HEK293 (cell line): ENCODE measurements around the gene PRRG3.

Experiments used
- CTCF ChIA-PET: fragments of 350-600 bp; formaldehyde crosslinking; extraction: SDS; loops from one replicate; lab custom pipeline; 2021; ENCODE audit warnings: antibody characterized with exemption; lab: Yijun Ruan, JAX
- POLR2A ChIA-PET: fragments of 300-600 bp; formaldehyde crosslinking; extraction: SDS; loops from one replicate; lab custom pipeline; 2020; ENCODE audit warnings: antibody characterized with exemption, inconsistent platforms; lab: Yijun Ruan, JAX
- H3K27ac ChIP-seq: fragments of 200-500 bp; sonication (Bioruptor generic); 2 replicates; pipeline ENCODE4 v1.5.1; 2014; ENCODE audit warnings: low read depth, low read length, control low read depth, inconsistent platforms; ENCODE audit errors: extremely low read depth
- H3K36me3 ChIP-seq, 2 experiments: fragments of 200-500 bp in 1 of 2; sonication (Bioruptor generic) in 1 of 2; 1 replicate in 1 of 2; 2 replicates in 1 of 2; pipeline ENCODE4 v1.5.1; 2014 to 2017; ENCODE audit warnings: inconsistent platforms in 2 of 2, low read length in 2 of 2; ENCODE audit not compliant: control insufficient read depth in 2 of 2, insufficient read depth in 1 of 2
- H3K4me1 ChIP-seq: fragments of 200-500 bp; sonication (Bioruptor generic); 2 replicates; pipeline ENCODE4 v1.5.1; 2014; ENCODE audit warnings: mild to moderate bottlenecking, low read length, inconsistent platforms; ENCODE audit not compliant: control insufficient read depth, insufficient read depth
- H3K4me3 ChIP-seq: 2 replicates; pipeline ENCODE4 v1.5.1; 2011; ENCODE audit warnings: low read depth, mild to moderate bottlenecking, control low read depth, low read length, moderate library complexity
- H3K9me3 ChIP-seq: fragments of 200-500 bp; sonication (Bioruptor generic); 2 replicates; pipeline ENCODE4 v1.5.1; 2014; ENCODE audit warnings: low read depth, low read length, inconsistent platforms; ENCODE audit not compliant: control insufficient read depth, insufficient read depth
- BCL11B ChIP-seq: fragments of 450-650 bp; formaldehyde crosslinking; IDR thresholded peaks from 2 replicates; pipeline ENCODE4 v1.5.1; 2016; ENCODE audit warnings: low read depth, missing biosample characterization, missing genetic modification characterization
- GLIS2 ChIP-seq: fragments of 450-650 bp; formaldehyde crosslinking; IDR thresholded peaks from 2 replicates; pipeline ENCODE4 v1.5.1; 2016; ENCODE audit warnings: missing biosample characterization, missing genetic modification characterization
- ZNF133 ChIP-seq: fragments of 450-650 bp; formaldehyde crosslinking; IDR thresholded peaks from 2 replicates; pipeline ENCODE4 v1.5.1; 2016; ENCODE audit warnings: missing biosample characterization, missing genetic modification characterization
- ZNF138 ChIP-seq: fragments of 450-650 bp; formaldehyde crosslinking; IDR thresholded peaks from 2 replicates; pipeline ENCODE4 v1.5.1; 2016; ENCODE audit warnings: missing biosample characterization, missing genetic modification characterization, borderline replicate concordance
- ZNF223 ChIP-seq: fragments of 450-650 bp; formaldehyde crosslinking; IDR thresholded peaks from 2 replicates; pipeline ENCODE4 v1.5.1; 2016; ENCODE audit warnings: missing biosample characterization, missing genetic modification characterization
- ZNF394 ChIP-seq: fragments of 450-650 bp; formaldehyde crosslinking; IDR thresholded peaks from 2 replicates; pipeline ENCODE4 v1.5.1; 2016; ENCODE audit warnings: missing biosample characterization, missing genetic modification characterization, mild to moderate bottlenecking, moderate library complexity, borderline replicate concordance
- ZNF555 ChIP-seq: fragments of 450-650 bp; formaldehyde crosslinking; conservative IDR thresholded peaks from 2 replicates; pipeline ENCODE4 v1.5.1; 2017; ENCODE audit warnings: missing biosample characterization, mild to moderate bottlenecking, missing genetic modification characterization, inconsistent platforms
- ZNF596 ChIP-seq: fragments of 450-650 bp; IDR thresholded peaks from 2 replicates; pipeline ENCODE4 v1.5.0; 2018; ENCODE audit warnings: missing biosample characterization, mild to moderate bottlenecking, missing genetic modification characterization, moderate library complexity
- ZNF660 ChIP-seq: fragments of 450-650 bp; IDR thresholded peaks from 2 replicates; pipeline ENCODE4 v1.5.1; 2018; ENCODE audit warnings: missing biosample characterization, mild to moderate bottlenecking, missing genetic modification characterization
- ZNF670 ChIP-seq: fragments of 450-650 bp; formaldehyde crosslinking; IDR thresholded peaks from 2 replicates; pipeline ENCODE4 v1.5.1; 2016; ENCODE audit warnings: missing biosample characterization, missing genetic modification characterization, low read depth
- ZNF707 ChIP-seq: fragments of 450-650 bp; formaldehyde crosslinking; IDR thresholded peaks from 2 replicates; pipeline ENCODE4 v1.5.1; 2016; ENCODE audit warnings: missing biosample characterization, missing genetic modification characterization
- TF ChIP-seq, protein P1 (sequence below): fragments of 450-650 bp; formaldehyde crosslinking; IDR thresholded peaks from 2 replicates; pipeline ENCODE4 v1.5.1; 2016; ENCODE audit warnings: missing biosample characterization, missing genetic modification characterization, borderline replicate concordance
- TF ChIP-seq, protein P2 (sequence below): fragments of 450-650 bp; formaldehyde crosslinking; IDR thresholded peaks from 2 replicates; pipeline ENCODE4 v1.5.1; 2016; ENCODE audit warnings: missing biosample characterization, missing genetic modification characterization

Gene PRRG3

DNA sequence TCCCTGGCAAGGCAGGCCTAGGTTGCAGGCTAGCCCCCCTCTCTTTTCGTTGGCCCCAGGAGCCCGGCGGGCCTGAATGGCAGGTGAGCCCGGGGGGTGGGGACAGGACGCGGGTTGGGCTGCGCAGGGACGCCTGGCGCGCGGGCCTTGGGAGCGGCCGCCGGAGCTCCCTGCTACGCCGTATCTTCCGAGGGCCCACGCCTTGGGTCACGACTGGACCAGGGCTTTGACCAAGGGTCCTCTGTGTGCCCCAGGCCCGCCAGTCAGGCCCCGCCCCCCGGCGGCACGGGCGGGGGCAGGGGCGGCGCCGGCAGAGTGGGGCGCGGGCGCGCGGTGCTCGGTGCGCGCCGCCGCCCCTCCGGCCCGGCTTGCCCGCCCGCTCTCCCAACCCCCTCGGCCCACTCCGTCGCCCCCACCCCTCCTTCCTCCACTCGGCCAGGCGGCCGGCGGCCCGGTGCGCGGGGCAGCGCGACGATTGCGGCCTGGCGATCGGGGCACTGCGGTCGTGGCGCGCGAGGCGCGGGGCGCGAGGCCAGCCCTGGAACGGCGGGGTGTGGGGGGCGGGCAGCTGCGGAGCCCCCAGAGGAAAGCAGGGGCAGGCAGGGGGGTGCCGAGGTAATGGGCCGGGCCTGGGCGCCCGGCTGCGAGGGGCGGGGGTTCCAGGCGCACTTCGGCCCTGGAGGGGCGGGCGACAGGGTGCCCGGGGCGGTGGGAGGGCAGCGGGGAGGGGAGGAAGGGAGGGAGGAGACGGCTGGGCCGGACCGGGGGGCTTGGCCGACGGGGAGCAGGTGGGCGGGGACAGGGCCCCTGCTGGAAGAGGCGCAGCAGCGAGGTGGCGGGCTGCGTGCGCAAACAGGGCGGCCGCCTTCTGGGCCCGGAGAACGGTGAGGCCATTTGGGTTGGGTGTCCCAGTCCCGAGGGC, at the start of gene PRRG3:
TSS of gene PRRG3 (plus strand) at position 798 of the 922 bp plus-strand sequence. CDS start 3,357 bp downstream, outside the sequence.
- H3K4me1 ChIP-seq, result no peaks in the 10 kb centered on the region
- H3K27ac ChIP-seq, result no peak within 1 kb of the TSS
- ChIA-PET CTCF (interaction anchor here (0.7 kb wide), 1 partner anchor 14 kb away, joined by 4 read pairs; no protein-coding TSS in a partner anchor), POLR2A (no interaction called here)
- no peak within 1 kb of the TSS for H3K4me3 ChIP-seq
- TF ChIP-seq, protein P1, sequence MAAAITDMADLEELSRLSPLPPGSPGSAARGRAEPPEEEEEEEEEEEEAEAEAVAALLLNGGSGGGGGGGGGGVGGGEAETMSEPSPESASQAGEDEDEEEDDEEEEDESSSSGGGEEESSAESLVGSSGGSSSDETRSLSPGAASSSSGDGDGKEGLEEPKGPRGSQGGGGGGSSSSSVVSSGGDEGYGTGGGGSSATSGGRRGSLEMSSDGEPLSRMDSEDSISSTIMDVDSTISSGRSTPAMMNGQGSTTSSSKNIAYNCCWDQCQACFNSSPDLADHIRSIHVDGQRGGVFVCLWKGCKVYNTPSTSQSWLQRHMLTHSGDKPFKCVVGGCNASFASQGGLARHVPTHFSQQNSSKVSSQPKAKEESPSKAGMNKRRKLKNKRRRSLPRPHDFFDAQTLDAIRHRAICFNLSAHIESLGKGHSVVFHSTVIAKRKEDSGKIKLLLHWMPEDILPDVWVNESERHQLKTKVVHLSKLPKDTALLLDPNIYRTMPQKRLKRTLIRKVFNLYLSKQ (tag by site-specific recombination), result no peak
- TF ChIP-seq ZNF670 (tag by site-specific recombination) (no peak), ZNF133 (tag by site-specific recombination) (no peak)
- no peaks in the 10 kb centered on the region for H3K36me3 ChIP-seq
- H3K9me3 ChIP-seq, result no peaks in the 10 kb centered on the region

DNA sequence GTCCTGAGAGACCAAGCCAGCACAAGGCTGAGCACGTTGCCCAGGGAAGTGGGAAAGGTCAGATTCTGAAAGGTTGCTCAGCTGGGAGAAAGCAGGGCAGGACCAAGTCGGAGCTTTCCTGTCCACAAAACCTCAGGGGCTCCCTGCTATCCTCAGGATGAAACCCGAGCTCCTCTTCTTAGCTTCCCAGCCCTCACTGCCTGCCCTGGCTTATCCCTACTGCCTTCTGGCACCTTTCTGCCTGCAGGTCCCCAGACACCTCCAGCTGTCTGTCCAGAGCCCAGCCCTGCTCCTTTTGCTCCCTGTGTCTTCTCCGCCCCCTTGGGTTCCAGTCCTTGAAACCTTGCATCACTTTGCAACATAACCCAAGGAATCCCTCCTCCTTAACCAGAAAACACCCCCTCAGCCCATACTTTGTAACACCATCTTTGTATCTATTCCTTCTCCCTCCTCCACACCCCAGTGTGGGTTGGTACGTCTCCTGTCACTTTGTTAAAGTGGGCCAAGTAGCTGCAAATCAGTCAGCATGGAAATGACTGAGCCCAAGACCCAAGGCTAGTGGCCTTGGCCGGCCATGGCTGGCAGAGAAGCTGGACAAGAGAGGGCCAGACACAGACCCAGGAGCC, 20.0 kb upstream of the PRRG3 start:
- Histone ChIP-seq H3K27ac (no peak overlapping the region), H3K4me3 (no peak overlapping the region), H3K36me3 (no peaks in the 10 kb centered on the region), H3K4me1 (no peaks in the 10 kb centered on the region), H3K9me3 (no peaks in the 10 kb centered on the region)
- TF ChIP-seq ZNF394 (no peak), ZNF596 (no peak), ZNF660 (tag by site-specific recombination) (no peak), BCL11B (tag by site-specific recombination) (no peak)
- CTCF ChIA-PET, result no interaction called here
- POLR2A ChIA-PET, result no interaction called here

DNA sequence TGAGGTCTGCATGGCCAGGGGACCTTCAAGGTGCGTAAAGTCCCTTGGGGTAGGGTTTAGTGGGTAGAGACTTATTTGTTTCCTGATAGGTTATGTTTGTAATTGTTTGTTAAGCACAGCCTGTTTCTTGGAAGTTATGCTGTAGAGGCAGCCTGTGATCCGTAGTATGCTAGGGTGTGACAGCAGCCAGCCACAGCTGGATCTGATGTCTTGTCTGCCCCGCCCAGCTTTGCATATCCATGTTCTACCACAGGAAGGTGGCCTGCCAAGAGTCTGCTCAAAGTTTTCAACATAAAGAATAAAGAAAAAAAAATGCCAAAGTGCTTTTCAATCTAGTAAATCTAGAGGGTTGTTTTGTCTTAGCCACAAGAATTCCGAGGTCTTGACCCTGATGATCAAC, 19.1 kb upstream of the PRRG3 start:
- CTCF ChIA-PET, result interaction anchor here (0.7 kb wide), 1 partner anchor 538 kb away, joined by 7 read pairs; no protein-coding TSS in a partner anchor

DNA sequence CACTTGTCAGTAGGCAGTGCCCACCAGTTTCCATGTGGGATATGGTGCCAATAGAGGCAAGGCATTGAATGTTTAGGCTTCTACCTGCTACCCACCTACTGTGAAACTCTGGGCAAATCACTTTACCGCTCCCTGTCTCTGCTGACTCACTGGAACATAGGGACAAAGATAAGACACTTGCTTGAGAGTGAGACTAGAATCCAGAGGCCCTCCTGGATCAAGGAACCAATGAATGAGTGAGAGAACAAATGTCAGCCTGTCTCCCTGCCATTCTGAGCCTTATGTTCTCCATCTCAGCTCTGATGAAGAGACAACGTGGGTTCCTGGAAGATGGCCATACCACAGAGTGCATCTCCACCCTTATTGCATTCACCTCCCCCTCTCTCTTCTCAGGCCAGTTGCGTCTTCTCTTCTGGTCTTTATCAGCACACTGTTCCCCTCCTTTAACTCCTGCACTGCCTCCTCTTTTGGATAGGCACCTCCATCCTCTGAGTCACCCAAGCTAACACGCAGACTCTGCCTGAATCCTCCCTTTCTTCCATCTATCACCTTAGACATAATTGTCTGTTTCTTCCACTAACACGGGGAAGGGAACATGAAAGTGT, 15.4 kb upstream of the PRRG3 start:
- Histone ChIP-seq H3K4me3 (no peak overlapping the region), H3K27ac (no peak overlapping the region), H3K4me1 (no peaks in the 10 kb centered on the region), H3K36me3 (no peaks in the 10 kb centered on the region)
- POLR2A ChIA-PET, result no interaction called here
- TF ChIP-seq ZNF555 (tag by site-specific recombination), result no peak
- TF ChIP-seq GLIS2 (tag by site-specific recombination), result no peak
- TF ChIP-seq ZNF707 (tag by site-specific recombination), result no peak
- TF ChIP-seq, protein P2, sequence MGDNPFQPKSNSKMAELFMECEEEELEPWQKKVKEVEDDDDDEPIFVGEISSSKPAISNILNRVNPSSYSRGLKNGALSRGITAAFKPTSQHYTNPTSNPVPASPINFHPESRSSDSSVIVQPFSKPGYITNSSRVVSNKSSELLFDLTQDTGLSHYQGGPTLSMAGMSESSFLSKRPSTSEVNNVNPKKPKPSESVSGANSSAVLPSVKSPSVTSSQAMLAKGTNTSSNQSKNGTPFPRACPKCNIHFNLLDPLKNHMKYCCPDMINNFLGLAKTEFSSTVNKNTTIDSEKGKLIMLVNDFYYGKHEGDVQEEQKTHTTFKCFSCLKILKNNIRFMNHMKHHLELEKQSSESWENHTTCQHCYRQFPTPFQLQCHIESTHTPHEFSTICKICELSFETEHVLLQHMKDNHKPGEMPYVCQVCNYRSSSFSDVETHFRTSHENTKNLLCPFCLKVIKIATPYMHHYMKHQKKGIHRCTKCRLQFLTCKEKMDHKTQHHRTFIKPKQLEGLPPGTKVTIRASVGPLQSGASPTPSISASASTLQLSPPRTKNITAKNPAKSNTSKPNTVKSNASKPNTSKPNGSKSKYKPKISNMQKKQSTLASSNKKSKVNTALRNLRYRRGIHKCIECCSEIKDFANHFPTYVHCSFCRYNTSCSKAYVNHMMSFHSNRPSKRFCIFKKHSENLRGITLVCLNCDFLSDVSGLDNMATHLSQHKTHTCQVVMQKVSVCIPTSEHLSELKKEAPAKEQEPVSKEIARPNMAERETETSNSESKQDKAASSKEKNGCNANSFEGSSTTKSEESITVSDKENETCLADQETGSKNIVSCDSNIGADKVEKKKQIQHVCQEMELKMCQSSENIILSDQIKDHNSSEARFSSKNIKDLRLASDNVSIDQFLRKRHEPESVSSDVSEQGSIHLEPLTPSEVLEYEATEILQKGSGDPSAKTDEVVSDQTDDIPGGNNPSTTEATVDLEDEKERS (tag by site-specific recombination), result no peak
- TF ChIP-seq ZNF223, result no peak
- TF ChIP-seq ZNF138 (tag by site-specific recombination), result no peak
- TF ChIP-seq, all 188 proteins: peak for 0
- H3K9me3 ChIP-seq, result no peaks in the 10 kb centered on the region
- CTCF ChIA-PET, result interaction anchor here (0.7 to 5.8 kb wide), 8 partner anchors 8 to 529 kb away, joined by 3 to 48 read pairs (median 4); no protein-coding TSS in a partner anchor

More for the DNA sequence above, 19.1 kb upstream of the PRRG3 start:
- Histone ChIP-seq H3K4me3 (no peak overlapping the region), H3K4me1 (no peaks in the 10 kb centered on the region), H3K27ac (no peak overlapping the region), H3K9me3 (no peaks in the 10 kb centered on the region), H3K36me3 (no peaks in the 10 kb centered on the region)
- TF ChIP-seq ZNF394 (no peak), GLIS2 (tag by site-specific recombination) (no peak)
- POLR2A ChIA-PET, result no interaction called here
